ENCODE results near the gene SCN5A.

Gene SCN5A

DNA sequence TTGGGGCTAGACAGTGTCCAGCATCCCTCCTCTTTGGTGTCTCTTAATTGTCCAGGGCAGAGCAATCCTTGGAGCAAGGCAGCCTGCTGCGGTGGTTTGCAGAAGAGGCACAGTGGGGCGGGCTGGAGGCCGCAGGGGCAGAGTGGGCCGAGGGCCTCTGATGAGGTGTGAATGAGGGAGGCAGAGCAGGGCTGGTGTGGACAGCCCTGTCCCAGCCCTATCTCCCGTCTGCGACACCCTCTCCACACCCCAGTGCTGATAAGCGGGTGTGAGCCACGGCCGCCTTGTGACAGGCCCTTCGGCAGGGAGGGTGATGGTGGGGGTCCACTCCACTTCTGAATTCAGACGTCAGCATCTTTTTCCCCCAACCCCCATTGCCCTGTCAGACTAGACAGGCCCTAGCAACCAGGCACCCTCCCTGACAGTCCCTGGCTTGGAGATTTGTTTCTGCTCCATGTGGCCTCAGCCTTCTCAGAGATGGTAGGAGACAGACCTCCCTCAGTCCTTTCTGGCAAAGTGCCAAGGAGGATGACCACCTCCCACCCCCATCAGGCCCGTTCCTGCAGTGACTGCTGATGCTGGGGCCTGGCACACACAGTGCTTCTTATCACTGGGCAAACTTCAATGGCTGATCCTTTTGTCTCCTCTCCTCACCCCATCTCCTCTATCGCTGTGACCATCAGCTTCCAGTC, 116.1 kb downstream of the SCN5A start:
- DNase-seq = no peak

DNA sequence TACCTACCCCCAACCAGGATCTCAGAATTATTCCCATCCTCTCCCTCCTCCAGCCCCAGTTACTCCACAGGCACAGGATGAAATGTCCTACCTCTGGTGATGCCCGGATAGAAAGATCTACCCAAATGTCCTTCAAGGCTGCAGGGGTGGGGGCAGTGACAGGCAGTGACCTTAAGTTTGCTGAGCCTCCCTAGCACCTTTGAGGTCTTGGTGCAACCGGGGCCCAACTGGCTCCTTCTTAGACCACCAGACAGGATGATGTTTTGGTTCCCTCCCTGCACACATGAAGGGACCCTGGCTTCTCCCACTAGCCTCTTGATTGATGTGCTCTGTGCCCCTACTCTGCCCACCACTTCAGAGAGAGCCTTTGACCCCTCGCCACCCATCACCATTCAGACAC, 117.0 kb downstream of the SCN5A start:
- DNase-seq = no peak

GRCh38 chr3:38528457-38528856, 121.0 kb downstream of the SCN5A start:
- no peak for DNase-seq

GRCh38 chr3:38526792-38527191, 122.7 kb downstream of the SCN5A start:
- no peak for DNase-seq

DNA sequence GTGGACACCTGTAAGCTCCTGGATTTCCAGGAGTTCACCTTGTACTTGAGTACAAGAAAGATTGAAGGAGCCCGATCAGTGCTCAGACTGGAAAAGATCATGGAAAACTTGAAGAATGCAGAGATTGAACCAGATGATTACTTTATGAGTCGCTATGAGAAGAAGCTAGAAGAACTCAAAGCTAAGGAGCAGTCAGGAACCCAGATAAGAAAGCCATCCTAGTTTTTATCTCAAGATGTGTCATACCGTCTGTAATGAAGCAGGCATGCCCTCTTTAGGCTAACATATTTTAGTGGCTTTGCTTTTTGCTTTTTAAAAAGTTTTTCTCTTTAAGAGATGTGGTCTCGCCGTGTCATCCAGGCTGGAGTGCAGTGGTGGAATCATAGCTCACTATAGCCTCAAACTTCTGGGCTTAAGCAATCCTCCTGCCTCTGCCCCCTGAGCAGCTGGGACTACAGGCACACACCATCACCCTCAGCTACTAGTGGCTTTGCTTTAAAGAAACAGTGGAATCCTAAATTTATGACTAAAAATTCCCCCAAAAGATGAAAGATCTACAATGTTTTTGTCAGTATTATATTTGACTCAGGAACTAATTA, 125.2 kb downstream of the SCN5A start:
- DNase-seq = no peak

- DNase-seq = peak; percentile 16 to 47
These were observed 127.5 kb downstream of the SCN5A start for GRCh38 chr3:38522002-38522401.

DNA sequence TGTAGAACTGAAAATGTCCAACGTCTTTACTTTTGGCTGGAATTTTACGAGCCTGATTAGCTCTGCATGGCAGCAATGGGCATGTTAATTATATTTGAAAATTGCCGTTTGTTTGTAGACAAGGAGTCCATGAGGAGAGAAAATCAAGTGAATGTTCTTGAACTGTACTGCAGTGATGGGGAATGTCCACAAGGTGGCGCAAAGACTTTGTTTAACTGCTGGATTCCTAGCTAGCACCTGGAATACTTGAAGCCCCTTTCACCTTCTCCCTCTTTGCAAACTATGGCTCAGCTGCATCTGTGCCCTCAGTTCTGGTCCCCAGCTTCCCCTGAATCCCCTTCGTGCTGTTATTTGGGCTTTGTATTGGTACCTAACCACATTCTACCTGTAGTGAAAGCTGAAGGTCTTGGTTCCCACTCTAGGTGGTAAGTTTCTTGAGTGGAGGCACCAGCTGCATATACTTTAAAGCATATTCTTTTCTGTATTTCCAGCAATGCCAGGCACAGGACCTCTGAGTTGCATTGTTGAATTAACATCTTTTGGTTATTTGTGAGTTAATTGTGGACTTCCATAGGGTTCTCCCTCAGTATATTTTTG, 128.0 kb downstream of the SCN5A start:
- DNase-seq = peak in 1 of 2 experiments; percentile 12

- DNase-seq = no peak
These were observed 129.8 kb downstream of the SCN5A start for GRCh38 chr3:38519651-38520050.

GRCh38 chr3:38519000-38519399, 130.5 kb downstream of the SCN5A start:
- no peak for DNase-seq

GRCh38 chr3:38516669-38517068, 132.8 kb downstream of the SCN5A start:
- DNase-seq = no peak

DNA sequence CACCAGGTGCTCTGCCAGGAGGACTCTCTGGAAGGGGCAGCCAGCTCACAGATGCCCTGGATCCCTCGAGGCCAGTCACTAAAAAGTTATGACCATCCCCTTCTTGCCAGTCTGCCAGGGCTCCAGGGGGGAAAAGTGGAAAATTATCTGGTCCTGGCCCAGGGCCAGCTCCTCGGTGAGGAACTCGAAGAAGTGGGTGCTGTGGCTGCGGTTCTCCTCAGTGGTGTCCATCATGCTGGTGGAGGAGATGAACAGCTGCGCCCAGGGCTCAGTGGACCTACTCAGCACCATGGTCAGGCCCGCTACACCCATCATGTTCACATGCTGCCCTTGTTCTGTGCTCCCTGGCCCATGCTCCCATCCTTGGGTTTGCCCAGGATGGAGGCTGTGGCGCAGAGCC, 134.1 kb downstream of the SCN5A start:
- no peak for DNase-seq

DNA sequence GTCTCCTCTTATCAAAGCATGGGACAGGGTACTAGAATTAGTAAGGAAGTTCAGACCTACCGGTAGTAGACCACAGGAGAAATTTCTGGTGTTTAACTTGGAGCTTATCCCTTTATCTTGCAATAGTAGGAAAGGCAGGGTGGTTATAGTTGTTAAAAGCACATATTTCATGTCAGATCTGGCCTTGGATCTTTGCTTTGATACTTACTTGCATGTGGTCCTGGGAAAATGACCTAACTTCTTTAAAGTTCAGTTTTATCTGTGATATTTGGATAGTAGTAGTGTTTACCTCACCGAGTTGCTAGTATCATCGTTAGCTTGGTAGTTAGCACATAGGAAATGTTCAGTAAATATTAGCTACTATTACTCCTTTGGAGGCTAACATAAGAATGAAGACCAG, 137.9 kb downstream of the SCN5A start:
- DNase-seq = no peak

GRCh38 chr3:38510631-38511030, 138.9 kb downstream of the SCN5A start:
- no peak for DNase-seq

DNA sequence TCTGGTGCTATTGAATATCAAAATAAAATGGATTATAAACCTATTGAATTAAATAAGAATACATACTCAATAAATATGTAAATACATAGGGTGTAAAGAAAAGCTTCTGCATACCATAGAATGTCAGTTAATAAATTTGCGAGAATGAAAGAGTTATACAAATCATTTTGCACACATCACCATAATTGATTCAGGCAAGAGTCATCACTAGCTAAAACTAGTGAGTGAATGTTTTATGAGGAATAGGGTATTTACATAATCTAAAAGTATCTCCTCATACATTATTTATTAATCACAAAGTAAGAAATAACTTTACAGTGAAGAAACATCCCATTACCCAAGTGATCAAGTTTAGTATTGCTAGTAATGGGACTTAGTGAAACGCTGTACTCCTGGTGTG, 139.8 kb downstream of the SCN5A start:
- DNase-seq = no peak

GRCh38 chr3:38507120-38507519, 142.4 kb downstream of the SCN5A start:
- no peak for DNase-seq

DNA sequence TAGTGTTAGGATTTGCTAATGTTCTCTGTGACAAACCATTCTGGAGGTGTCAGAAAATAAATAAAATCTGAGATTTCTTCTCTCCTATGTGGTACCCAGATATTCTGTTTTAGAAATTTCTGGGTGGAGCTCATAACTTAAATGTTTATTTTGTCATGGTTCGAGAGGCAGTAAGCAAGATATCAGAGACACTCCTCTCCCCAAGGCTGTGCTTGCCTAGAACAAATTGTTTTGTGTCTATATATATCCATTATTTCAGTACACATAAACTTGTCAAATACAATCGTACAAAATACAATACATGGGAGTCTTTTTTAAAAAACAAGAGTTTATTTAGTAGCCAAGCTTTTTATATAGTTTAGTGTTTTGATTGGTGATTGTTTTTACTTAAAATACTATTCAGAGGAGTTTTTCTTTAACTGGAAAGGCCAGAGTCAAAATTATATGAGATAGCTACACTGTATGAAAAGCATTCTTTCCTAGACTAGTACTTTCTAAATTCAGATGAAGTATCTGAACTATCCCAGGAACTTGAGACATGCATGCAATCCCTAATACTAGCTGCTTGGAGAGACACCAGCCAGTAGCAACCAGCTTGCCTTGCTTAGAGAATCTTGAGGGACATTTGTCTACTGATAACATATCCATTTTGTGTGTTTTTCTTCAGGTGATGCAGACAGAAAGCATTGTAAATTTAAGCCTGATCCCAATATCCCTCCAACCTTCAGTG, 148.6 kb downstream of the SCN5A start:
- DNase-seq = no peak

Data from cerebellar nuclear complex (tissue), 1 donor.